Panc1 (cell line): ENCODE data around the gene ZNF385C. TPM values are rescaled to one million over a fixed set of nuclear protein-coding genes. Genes with fewer than 3 reads are reported as not detected.
A peak's percentile ranks its signal among the peaks of the same experiment; 100 is the strongest.

Source experiments
- ATAC-seq: fragments of 200-7000 bp; cut with Tn5 transposase; 2 replicates; pipeline ENCODE4 v1.9.1; 2020; ENCODE audit warnings: mild to moderate bottlenecking, moderate library complexity
- BruUV-seq: library from RNA; stranded (reverse); fragments of 400-500 nt; replicated peaks from 2 replicates; lab custom pipeline; 2021; lab: Mats Ljungman, UMichigan
- CTCF ChIA-PET: fragments of 300-600 bp; sonication (Branson Sonifier 250); formaldehyde crosslinking; loops from one replicate; lab custom pipeline; 2022; ENCODE audit warnings: antibody characterized with exemption; lab: Charles Lee
- POLR2A ChIA-PET: fragments of 300-600 bp; sonication (Branson Sonifier 250); formaldehyde crosslinking; loops from one replicate; lab custom pipeline; 2022; ENCODE audit warnings: antibody characterized with exemption; lab: Charles Lee
- DNase-seq: peaks from one replicate; pipeline ENCODE4 v3.0.0-alpha.2; 2010; ENCODE audit warnings: low read depth, low spot score
- H3K27ac ChIP-seq: 2 replicates; pipeline ENCODE4 v1.5.1; 2011; ENCODE audit warnings: mild to moderate bottlenecking, low read length, inconsistent platforms
- H3K27me3 ChIP-seq: fragments of 200-500 bp; sonication (Bioruptor generic); 2 replicates; pipeline ENCODE4 v1.6.0; 2014; ENCODE audit warnings: low read length, inconsistent platforms; ENCODE audit not compliant: control insufficient read depth, insufficient read depth
- H3K36me3 ChIP-seq: fragments of 200-500 bp; sonication (Bioruptor generic); 2 replicates; pipeline ENCODE4 v1.5.1; 2014; ENCODE audit warnings: inconsistent platforms, mild to moderate bottlenecking, low read length, moderate library complexity; ENCODE audit not compliant: control insufficient read depth, insufficient read depth
- H3K4me1 ChIP-seq: 2 replicates; pipeline ENCODE4 v1.5.1; 2011; ENCODE audit warnings: inconsistent platforms, mild to moderate bottlenecking, low read length, moderate library complexity; ENCODE audit not compliant: control insufficient read depth, insufficient read depth
- H3K4me3 ChIP-seq, 2 experiments: 2 replicates each; pipeline ENCODE4 v1.5.1; 2011 to 2012; ENCODE audit warnings: low read depth in 2 of 2, low read length in 2 of 2, mild to moderate bottlenecking in 2 of 2, inconsistent platforms in 1 of 2, moderate library complexity in 1 of 2
- H3K9me3 ChIP-seq: fragments of 200-500 bp; sonication (Bioruptor generic); 2 replicates; pipeline ENCODE4 v1.5.1; 2014; ENCODE audit warnings: low read depth, mild to moderate bottlenecking, inconsistent platforms, low read length, moderate library complexity; ENCODE audit not compliant: control insufficient read depth, insufficient read depth
- CTCF ChIP-seq: fragments of 450-650 bp; IDR thresholded peaks from 2 replicates; pipeline ENCODE4 v1.5.1; 2017; ENCODE audit warnings: mild to moderate bottlenecking
- POLR2AphosphoS5 ChIP-seq: IDR thresholded peaks from 2 replicates; pipeline ENCODE4 v1.6.1; 2012; ENCODE audit warnings: mild to moderate bottlenecking, low read depth, low read length, moderate library complexity
- SIN3A ChIP-seq: IDR thresholded peaks from 2 replicates; pipeline ENCODE4 v1.6.1; 2012; ENCODE audit warnings: low read depth, mild to moderate bottlenecking, low read length, moderate library complexity, borderline replicate concordance; ENCODE audit not compliant: insufficient read depth
- TCF7L2 ChIP-seq: IDR thresholded peaks from 2 replicates; pipeline ENCODE4 v1.6.1; 2011; ENCODE audit warnings: mild to moderate bottlenecking, low read depth, low read length, inconsistent platforms
- in situ Hi-C: cut with HindIII; loops from 2 replicates; pipeline ENCODE4 v1.10.0; 2016; ENCODE audit warnings: low sequenced_read_pairs, low pct_unique_long_range_greater_than_20kb
- intact Hi-C: fragments of 100-400 bp; cut with micrococcal nuclease; formaldehyde crosslinking; loops from one replicate; pipeline ENCODE4 v1.10.0; 2022; ENCODE audit not compliant: unreplicated experiment
- total RNA-seq: library from RNA; stranded (reverse); gene quantifications from one replicate; pipeline ENCODE4 v1.2.1, GENCODE V29; 2021; ENCODE audit not compliant: unreplicated experiment
- TF ChIP-seq, protein P1 (sequence below), 2 experiments: IDR thresholded peaks; 2 replicates each; pipeline ENCODE4 v1.6.1; 2011 to 2012; ENCODE audit warnings: low read depth in 2 of 2, control low read depth in 1 of 2, low read length in 1 of 2, mild to moderate bottlenecking in 1 of 2, moderate library complexity in 1 of 2; ENCODE audit not compliant: insufficient read depth in 1 of 2

The ZNF385C gene
- total RNA-seq, 1 experiment from 2014 or later = 0.21 TPM

GRCh38 chr17:42120770-42121769, 22.8 kb upstream of the ZNF385C start, which contains the start of gene KAT2A:
KAT2A (minus strand) TSS chr17:42121367; CDS start chr17:42121304, 63 bp downstream.
- DNase-seq (no peak), ATAC-seq (peak; percentile 92)
- TF ChIP-seq POLR2AphosphoS5 (peak; percentile 65), TCF7L2 (no peak), CTCF (no peak), SIN3A (no peak)
- TF ChIP-seq, protein P1, sequence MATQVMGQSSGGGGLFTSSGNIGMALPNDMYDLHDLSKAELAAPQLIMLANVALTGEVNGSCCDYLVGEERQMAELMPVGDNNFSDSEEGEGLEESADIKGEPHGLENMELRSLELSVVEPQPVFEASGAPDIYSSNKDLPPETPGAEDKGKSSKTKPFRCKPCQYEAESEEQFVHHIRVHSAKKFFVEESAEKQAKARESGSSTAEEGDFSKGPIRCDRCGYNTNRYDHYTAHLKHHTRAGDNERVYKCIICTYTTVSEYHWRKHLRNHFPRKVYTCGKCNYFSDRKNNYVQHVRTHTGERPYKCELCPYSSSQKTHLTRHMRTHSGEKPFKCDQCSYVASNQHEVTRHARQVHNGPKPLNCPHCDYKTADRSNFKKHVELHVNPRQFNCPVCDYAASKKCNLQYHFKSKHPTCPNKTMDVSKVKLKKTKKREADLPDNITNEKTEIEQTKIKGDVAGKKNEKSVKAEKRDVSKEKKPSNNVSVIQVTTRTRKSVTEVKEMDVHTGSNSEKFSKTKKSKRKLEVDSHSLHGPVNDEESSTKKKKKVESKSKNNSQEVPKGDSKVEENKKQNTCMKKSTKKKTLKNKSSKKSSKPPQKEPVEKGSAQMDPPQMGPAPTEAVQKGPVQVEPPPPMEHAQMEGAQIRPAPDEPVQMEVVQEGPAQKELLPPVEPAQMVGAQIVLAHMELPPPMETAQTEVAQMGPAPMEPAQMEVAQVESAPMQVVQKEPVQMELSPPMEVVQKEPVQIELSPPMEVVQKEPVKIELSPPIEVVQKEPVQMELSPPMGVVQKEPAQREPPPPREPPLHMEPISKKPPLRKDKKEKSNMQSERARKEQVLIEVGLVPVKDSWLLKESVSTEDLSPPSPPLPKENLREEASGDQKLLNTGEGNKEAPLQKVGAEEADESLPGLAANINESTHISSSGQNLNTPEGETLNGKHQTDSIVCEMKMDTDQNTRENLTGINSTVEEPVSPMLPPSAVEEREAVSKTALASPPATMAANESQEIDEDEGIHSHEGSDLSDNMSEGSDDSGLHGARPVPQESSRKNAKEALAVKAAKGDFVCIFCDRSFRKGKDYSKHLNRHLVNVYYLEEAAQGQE (IDR thresholded peaks at IDR 0.05; ENCODE audit: insufficient read depth in 1 of 2, low read depth in 2 of 2, low read length in 1 of 2) = no peak
- CTCF ChIA-PET = no interaction called here
- Histone ChIP-seq H3K4me3 (peak within 1 kb of the TSS; percentile 40 to 49), H3K27me3 (no peaks in the 10 kb centered on the region), H3K9me3 (no peaks in the 10 kb centered on the region), H3K27ac (peak within 1 kb of the TSS; percentile 69), H3K36me3 (no peaks in the 10 kb centered on the region), H3K4me1 (peaks cover 7% of the 10 kb centered on the region; the same call in 1 of the 2 replicates)
- no TSS peak for BruUV-seq
- in situ Hi-C loops = no loop called here
- intact Hi-C loops = no loop called here
- POLR2A ChIA-PET = interaction anchor here (0.6 kb wide), 2 partner anchors 33 to 322 kb away, joined by 3 to 8 read pairs; no protein-coding TSS in a partner anchor

GRCh38 chr17:42120161-42120769, 22.0 kb upstream of the ZNF385C start:
- intact Hi-C loops = no loop called here

More at GRCh38 chr17:42120161-42120769, 22.0 kb upstream of the ZNF385C start:
- CTCF ChIA-PET = interaction anchor here (0.6 kb wide), 1 partner anchor 10 kb away, joined by 3 read pairs; no protein-coding TSS in a partner anchor
- ATAC-seq (no peak), DNase-seq (no peak)
- TF ChIP-seq TCF7L2 (no peak), CTCF (no peak), POLR2AphosphoS5 (no peak), SIN3A (no peak)
- TF ChIP-seq, protein P1 (IDR thresholded peaks at IDR 0.05; ENCODE audit: insufficient read depth in 1 of 2, low read depth in 2 of 2, low read length in 1 of 2) = no peak
- no peaks in the 10 kb centered on the region for H3K36me3 ChIP-seq
- peak overlapping the region; percentile 69 for H3K27ac ChIP-seq
- POLR2A ChIA-PET = interaction anchor here (0.6 kb wide), 1 partner anchor 321 kb away, joined by 8 read pairs; no protein-coding TSS in a partner anchor
- TSS peak; percentile 78 for BruUV-seq
- H3K4me3 ChIP-seq = peak overlapping the region; percentile 40 to 49
- peaks cover 7% of the 10 kb centered on the region; the same call in 1 of the 2 replicates for H3K4me1 ChIP-seq
- H3K9me3 ChIP-seq = no peaks in the 10 kb centered on the region
- no peaks in the 10 kb centered on the region for H3K27me3 ChIP-seq
- in situ Hi-C loops = no loop called here
